H1 (cell line): Measurements from ENCODE around the gene SOX13. TPM values are rescaled to one million over a fixed set of nuclear protein-coding genes. Genes with fewer than 3 reads are reported as not detected.

ENCODE experiments used
- BACH1 ChIP-seq: IDR thresholded peaks from 2 replicates; pipeline ENCODE4 v1.6.1; 2012; ENCODE audit warnings: low read length, improper control_type of control experiment
- BCL11A ChIP-seq, 2 experiments: IDR thresholded peaks; one replicate each; pipeline ENCODE4 v1.6.1; 2011; ENCODE audit warnings: low read depth in 2 of 2, low read length in 2 of 2, mild to moderate bottlenecking in 2 of 2
- CBX5 ChIP-seq: fragments of 300-800, 300-1000 bp; sonication (generic); IDR thresholded peaks from 2 replicates; pipeline ENCODE4 v1.7.1; 2016; ENCODE audit warnings: antibody characterized with exemption, low read length, low read depth
- CHD1 ChIP-seq: IDR thresholded peaks from 2 replicates; pipeline ENCODE4 v1.6.1; 2012; ENCODE audit warnings: low read depth, low read length, improper control_type of control experiment
- CREB1 ChIP-seq: IDR thresholded peaks from 2 replicates; pipeline ENCODE4 v1.6.1; 2012; ENCODE audit warnings: inconsistent platforms
- CTBP2 ChIP-seq: IDR thresholded peaks from 2 replicates; pipeline ENCODE4 v1.7.0; 2011; ENCODE audit warnings: borderline replicate concordance, mild to moderate bottlenecking, moderate library complexity, mixed read lengths, low read length; ENCODE audit not compliant: insufficient read depth, insufficient read length
- EP300 ChIP-seq, 2 experiments: IDR thresholded peaks; 1 replicate in 1 of 2; 2 replicates in 1 of 2; pipeline ENCODE4 v1.6.1; 2011 to 2012; ENCODE audit warnings: low read depth in 2 of 2, low read length in 2 of 2, mild to moderate bottlenecking in 2 of 2, borderline replicate concordance in 1 of 2, inconsistent platforms in 1 of 2, moderate library complexity in 1 of 2
- FOSL1 ChIP-seq: IDR thresholded peaks from 2 replicates; pipeline ENCODE4 v1.6.1; 2011; ENCODE audit warnings: mild to moderate bottlenecking, low read depth, low read length, moderate library complexity; ENCODE audit not compliant: insufficient read depth
- JUN ChIP-seq: IDR thresholded peaks from 2 replicates; pipeline ENCODE4 v1.6.1; 2011; ENCODE audit warnings: low read depth, mild to moderate bottlenecking, improper control_type of control experiment, low read length
- MAFK ChIP-seq: IDR thresholded peaks from 2 replicates; pipeline ENCODE4 v1.6.1; 2012; ENCODE audit warnings: low read depth, mild to moderate bottlenecking, improper control_type of control experiment, low read length
- NANOG ChIP-seq: IDR thresholded peaks from 2 replicates; pipeline ENCODE4 v1.6.1; 2011; ENCODE audit warnings: low read length, low read depth, mild to moderate bottlenecking, inconsistent platforms; ENCODE audit not compliant: insufficient read depth, poor library complexity, severe bottlenecking
- POLR2A ChIP-seq, 2 experiments: IDR thresholded peaks; 1 replicate in 1 of 2; 2 replicates in 1 of 2; pipeline ENCODE4 v1.6.1; 2011; ENCODE audit warnings: low read depth in 2 of 2, low read length in 2 of 2, mild to moderate bottlenecking in 2 of 2; ENCODE audit errors: control extremely low read depth in 1 of 2
- RAD21 ChIP-seq, 2 experiments: IDR thresholded peaks in 1 of 2; conservative IDR thresholded peaks in 1 of 2; 2 replicates each; pipeline ENCODE4 v1.6.1; 2011; ENCODE audit warnings: low read depth in 2 of 2, low read length in 2 of 2, improper control_type of control experiment in 1 of 2, inconsistent platforms in 1 of 2, mild to moderate bottlenecking in 1 of 2, moderate library complexity in 1 of 2
- RBBP5 ChIP-seq: IDR thresholded peaks from 2 replicates; pipeline ENCODE4 v1.7.1; 2012; ENCODE audit warnings: low read depth, mild to moderate bottlenecking, inconsistent platforms, low read length, moderate library complexity, borderline replicate concordance
- RFX5 ChIP-seq: IDR thresholded peaks from 2 replicates; pipeline ENCODE4 v1.6.1; 2011; ENCODE audit warnings: low read depth, low read length, improper control_type of control experiment, borderline replicate concordance
- SAP30 ChIP-seq: fragments of 300-600 bp; sonication (generic); IDR thresholded peaks from 2 replicates; pipeline ENCODE4 v1.7.1; 2012; ENCODE audit warnings: low read length, moderate library complexity, mild to moderate bottlenecking, inconsistent platforms; ENCODE audit not compliant: insufficient read depth, insufficient replicate concordance
- SIX5 ChIP-seq: IDR thresholded peaks from 2 replicates; pipeline ENCODE4 v1.6.1; 2011; ENCODE audit warnings: mild to moderate bottlenecking, low read depth, low read length
- SUZ12 ChIP-seq: fragments of 200-600 bp; sonication (generic); IDR thresholded peaks from 2 replicates; pipeline ENCODE4 v1.6.1; 2012; ENCODE audit warnings: mild to moderate bottlenecking, inconsistent platforms, low read length, moderate library complexity, mixed read lengths
- TAF1 ChIP-seq: IDR thresholded peaks from 2 replicates; pipeline ENCODE4 v1.6.1; 2011; ENCODE audit warnings: mild to moderate bottlenecking, low read depth, low read length
- TCF12 ChIP-seq: IDR thresholded peaks from 2 replicates; pipeline ENCODE4 v1.6.1; 2011; ENCODE audit warnings: low read depth, mild to moderate bottlenecking, low read length
- TEAD4 ChIP-seq: IDR thresholded peaks from 2 replicates; pipeline ENCODE4 v1.6.1; 2012; ENCODE audit warnings: low read depth, low read length, inconsistent platforms, mixed read lengths
- polyA plus RNA-seq, 7 experiments: library from polyadenylated mRNA; depleted of rRNA in 3 of 7; stranded (reverse) in 5 of 7; unstranded in 2 of 7; fragments of >200 nt in 5 of 7; fragments of 200-250 nt in 2 of 7; gene quantifications; 1 replicate in 5 of 7; 2 replicates in 1 of 7; 4 replicates in 1 of 7; pipeline versions ENCODE4 v1.2.1 to v1.2.3, GENCODE V29; 2011 to 2013; ENCODE audit warnings: missing spikeins in 2 of 7, mixed read lengths in 2 of 7
- total RNA-seq: library from RNA; stranded (reverse); fragmentation: NEBNext Ultra II Directional; extraction: Animal tissue kit (Norgen Biotek cat#: 25700); gene quantifications from 2 replicates; pipeline ENCODE4 v1.2.1, GENCODE V29; 2021
- TF ChIP-seq, protein P1 (sequence below): IDR thresholded peaks from 2 replicates; pipeline ENCODE4 v1.6.1; 2011; ENCODE audit warnings: low read length, improper control_type of control experiment

SOX13 gene
- total and polyA plus RNA-seq, 2 of the 8 experiments (the other 6 are each of a cell fraction or from before 2014, with no cell fraction given), result 113 to 173 TPM

DNA sequence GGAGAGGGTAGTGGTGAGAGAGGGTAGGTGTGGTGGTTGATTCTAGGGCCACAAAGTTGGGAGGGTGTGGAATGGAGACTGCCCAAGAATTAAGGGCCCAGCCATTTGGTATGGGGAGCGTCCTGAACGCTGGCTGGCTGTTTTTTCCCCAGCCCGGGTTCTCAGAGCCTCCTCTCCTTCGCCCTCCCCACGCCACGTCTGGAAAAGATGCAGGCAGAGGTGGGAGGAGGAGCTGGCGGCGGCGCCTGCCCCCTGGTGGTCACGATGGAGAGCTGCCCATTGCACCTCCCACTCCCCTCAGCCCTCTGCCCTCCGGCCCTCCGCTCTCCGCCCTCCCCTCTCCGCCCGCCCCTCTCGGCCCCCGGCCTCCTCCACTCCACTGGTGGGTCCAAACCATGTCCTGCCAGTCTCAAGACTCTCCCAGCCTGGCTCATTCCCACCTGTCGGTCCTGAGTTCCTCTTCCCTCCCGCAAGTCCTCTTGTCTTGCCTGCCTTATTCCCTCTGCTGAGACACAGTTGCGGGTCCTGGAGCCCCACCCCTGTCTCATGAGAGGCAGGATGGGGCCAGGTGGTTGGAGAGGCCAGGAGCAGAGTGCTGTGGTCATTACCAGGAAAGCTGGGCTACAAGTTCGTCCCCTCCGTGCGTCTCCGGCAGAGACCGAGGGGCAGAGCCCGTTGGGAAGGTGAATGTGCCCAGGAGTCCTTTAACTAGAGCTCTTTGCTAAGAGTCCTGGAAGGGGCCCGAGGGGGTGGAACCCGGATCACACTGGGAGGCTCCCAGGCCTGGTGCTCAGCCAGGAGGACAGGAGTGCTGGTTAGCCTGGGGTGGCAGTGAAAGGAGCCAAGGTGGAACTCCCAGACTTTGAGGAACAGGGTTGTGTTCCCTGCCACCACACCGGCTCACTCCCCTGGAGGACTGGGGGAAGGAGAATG lies 56.3 kb downstream of the SOX13 start (continued):
- TF ChIP-seq RBBP5 (no peak), TAF1 (0 out of 2 replicates have a peak, but pooled peaks have one; percentile 18), SIX5 (no peak), TEAD4 (no peak), RAD21 (IDR thresholded peaks at IDR 0.05 in 1 of 2, conservative IDR thresholded peaks at IDR 0.05 in 1 of 2; ENCODE audit: low read depth in 2 of 2, low read length in 2 of 2) (peak; percentile 81 to 88), CBX5 (no peak), EP300 (IDR thresholded peaks at IDR 0.05; ENCODE audit: borderline replicate concordance in 1 of 2, low read depth in 2 of 2, low read length in 2 of 2) (no peak), FOSL1 (no peak), JUN (no peak), SUZ12 (no peak), BCL11A (IDR thresholded peaks at IDR 0.05; ENCODE audit: low read depth in 2 of 2, low read length in 2 of 2) (no peak), TCF12 (0 out of 2 replicates have a peak, but pooled peaks have one; percentile 18), RFX5 (no peak), CHD1 (no peak), MAFK (no peak), CREB1 (no peak; the same call in 1 of the 2 replicates), BACH1 (0 out of 2 replicates have a peak, but pooled peaks have one; percentile 17), CTBP2 (no peak), SAP30 (no peak), NANOG (no peak), POLR2A (IDR thresholded peaks at IDR 0.05; ENCODE audit: control extremely low read depth in 1 of 2, low read depth in 2 of 2, low read length in 2 of 2) (peak in 1 of 2 experiments; percentile 49; a peak in 1 of 3 replicates)
- TF ChIP-seq, protein P1, sequence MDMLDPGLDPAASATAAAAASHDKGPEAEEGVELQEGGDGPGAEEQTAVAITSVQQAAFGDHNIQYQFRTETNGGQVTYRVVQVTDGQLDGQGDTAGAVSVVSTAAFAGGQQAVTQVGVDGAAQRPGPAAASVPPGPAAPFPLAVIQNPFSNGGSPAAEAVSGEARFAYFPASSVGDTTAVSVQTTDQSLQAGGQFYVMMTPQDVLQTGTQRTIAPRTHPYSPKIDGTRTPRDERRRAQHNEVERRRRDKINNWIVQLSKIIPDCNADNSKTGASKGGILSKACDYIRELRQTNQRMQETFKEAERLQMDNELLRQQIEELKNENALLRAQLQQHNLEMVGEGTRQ, result no peak; the same call in 1 of the 2 replicates
